Measurements from ENCODE around the gene POLR2F.

DNA sequence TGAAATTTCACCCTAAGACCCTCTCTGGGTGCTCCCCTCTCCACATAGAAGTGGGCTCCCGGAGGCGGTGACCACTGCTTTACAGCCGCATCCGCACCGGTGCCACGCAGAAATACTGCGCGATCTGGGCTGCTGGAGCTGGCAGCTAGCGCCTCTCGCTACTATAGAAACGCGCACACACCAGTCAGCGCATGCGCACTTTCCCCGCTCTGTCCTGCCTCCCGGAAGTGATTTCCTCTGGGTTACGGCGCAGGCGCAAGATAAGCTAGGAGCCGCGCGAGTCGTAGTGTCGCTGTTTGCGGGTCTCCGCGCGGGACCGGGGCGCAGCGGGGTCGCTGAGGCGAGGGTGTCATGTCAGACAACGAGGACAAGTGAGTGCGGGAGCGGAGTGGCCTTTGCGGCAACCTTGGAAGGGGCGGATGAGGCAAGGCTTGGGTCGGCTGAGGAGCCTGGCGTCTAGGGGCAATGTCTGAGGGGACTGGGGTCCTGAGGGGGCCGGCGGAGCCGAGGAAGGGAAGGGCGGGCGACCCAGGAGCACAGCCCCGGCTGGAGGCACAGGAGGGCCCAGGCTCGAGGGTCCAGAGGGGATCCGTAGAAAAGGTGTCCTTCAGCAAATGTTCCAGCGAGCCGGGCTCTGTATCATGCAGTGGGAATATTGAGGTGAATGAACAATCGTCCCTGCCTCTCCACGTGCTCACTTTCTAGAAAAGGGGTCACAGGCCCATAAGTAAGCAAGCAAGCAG lies at the start of gene POLR2F, which contains the start of gene C22orf23:
- TF ChIP-seq, protein P1, sequence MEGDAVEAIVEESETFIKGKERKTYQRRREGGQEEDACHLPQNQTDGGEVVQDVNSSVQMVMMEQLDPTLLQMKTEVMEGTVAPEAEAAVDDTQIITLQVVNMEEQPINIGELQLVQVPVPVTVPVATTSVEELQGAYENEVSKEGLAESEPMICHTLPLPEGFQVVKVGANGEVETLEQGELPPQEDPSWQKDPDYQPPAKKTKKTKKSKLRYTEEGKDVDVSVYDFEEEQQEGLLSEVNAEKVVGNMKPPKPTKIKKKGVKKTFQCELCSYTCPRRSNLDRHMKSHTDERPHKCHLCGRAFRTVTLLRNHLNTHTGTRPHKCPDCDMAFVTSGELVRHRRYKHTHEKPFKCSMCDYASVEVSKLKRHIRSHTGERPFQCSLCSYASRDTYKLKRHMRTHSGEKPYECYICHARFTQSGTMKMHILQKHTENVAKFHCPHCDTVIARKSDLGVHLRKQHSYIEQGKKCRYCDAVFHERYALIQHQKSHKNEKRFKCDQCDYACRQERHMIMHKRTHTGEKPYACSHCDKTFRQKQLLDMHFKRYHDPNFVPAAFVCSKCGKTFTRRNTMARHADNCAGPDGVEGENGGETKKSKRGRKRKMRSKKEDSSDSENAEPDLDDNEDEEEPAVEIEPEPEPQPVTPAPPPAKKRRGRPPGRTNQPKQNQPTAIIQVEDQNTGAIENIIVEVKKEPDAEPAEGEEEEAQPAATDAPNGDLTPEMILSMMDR (IDR thresholded peaks at IDR 0.05; ENCODE audit: poor library complexity, severe bottlenecking): peak; percentile 31
- peak; percentile 91 for TF ChIP-seq POLR2AphosphoS5 (IDR thresholded peaks at IDR 0.05)
- no peak for TF ChIP-seq SMC3 (conservative IDR thresholded peaks at IDR 0.05; ENCODE audit: poor library complexity)
- no peak for TF ChIP-seq EP300 (conservative IDR thresholded peaks at IDR 0.05; ENCODE audit: poor library complexity, severe bottlenecking)
- TF ChIP-seq REST (IDR thresholded peaks at IDR 0.05; ENCODE audit: borderline replicate concordance): peak; percentile 48
- TF ChIP-seq EZH2 (IDR thresholded peaks at IDR 0.05; ENCODE audit: borderline replicate concordance, insufficient read depth, low read length, poor library complexity, severe bottlenecking): no peak
- no peak for TF ChIP-seq TAF1 (IDR thresholded peaks at IDR 0.05; ENCODE audit: low read depth)
